MM.1S (cell line): ENCODE results near the gene EGFL8.

ENCODE experiments used
- DNase-seq: peaks from one replicate; pipeline ENCODE4 v3.0.0-alpha.2; 2015
- H2AFZ ChIP-seq: fragments of 300-600 bp; sonication (generic); 2 replicates; pipeline ENCODE4 v1.6.0; 2016; ENCODE audit warnings: antibody characterized with exemption, low read length
- H3F3A ChIP-seq: fragments of 300-600 bp; sonication (generic); 2 replicates; pipeline ENCODE4 v1.6.1; 2016; ENCODE audit warnings: mild to moderate bottlenecking, antibody characterized with exemption, low read length, moderate library complexity, mixed read lengths; ENCODE audit not compliant: insufficient read depth
- H3K27ac ChIP-seq: fragments of 300-600 bp; sonication (generic); 2 replicates; pipeline ENCODE4 v1.5.1; 2016; ENCODE audit warnings: mild to moderate bottlenecking, low read length
- H3K27me3 ChIP-seq: fragments of 300-600 bp; sonication (generic); replicated peaks from 2 replicates; pipeline ENCODE4 v1.6.0; 2016; ENCODE audit warnings: low read length; ENCODE audit not compliant: insufficient read depth
- H3K36me3 ChIP-seq: fragments of 300-600 bp; sonication (generic); replicated peaks from 2 replicates; pipeline ENCODE4 v1.6.1; 2016; ENCODE audit warnings: mild to moderate bottlenecking, low read length, mixed read lengths; ENCODE audit not compliant: insufficient read depth
- H3K4me1 ChIP-seq: fragments of 300-600 bp; sonication (generic); 2 replicates; pipeline ENCODE4 v1.6.1; 2016; ENCODE audit warnings: low read length, mixed read lengths
- H3K4me2 ChIP-seq: fragments of 300-600 bp; sonication (generic); 2 replicates; pipeline ENCODE4 v1.6.0; 2016; ENCODE audit warnings: low read depth, low read length
- H3K4me3 ChIP-seq: fragments of 300-600 bp; sonication (generic); 2 replicates; pipeline ENCODE4 v1.5.1; 2016; ENCODE audit warnings: low read length, mixed read lengths
- H3K79me2 ChIP-seq: fragments of 300-600 bp; sonication (generic); 2 replicates; pipeline ENCODE4 v1.6.1; 2016; ENCODE audit warnings: mixed run types, low read length, mixed read lengths
- H3K9ac ChIP-seq: fragments of 300-600 bp; sonication (generic); 2 replicates; pipeline ENCODE4 v1.6.1; 2016; ENCODE audit warnings: low read length, mixed read lengths
- H3K9me2 ChIP-seq: fragments of 300-600 bp; sonication (generic); replicated peaks from 2 replicates; pipeline ENCODE4 v1.6.1; 2016; ENCODE audit warnings: mild to moderate bottlenecking, low read length, mixed read lengths; ENCODE audit not compliant: insufficient read depth
- H3K9me3 ChIP-seq: fragments of 300-600 bp; sonication (generic); replicated peaks from 2 replicates; pipeline ENCODE4 v1.6.1; 2016; ENCODE audit warnings: mild to moderate bottlenecking, low read length, mixed read lengths; ENCODE audit not compliant: insufficient read depth
- H4K20me1 ChIP-seq: fragments of 300-600 bp; sonication (generic); 2 replicates; pipeline ENCODE4 v1.6.1; 2016; ENCODE audit warnings: mild to moderate bottlenecking, low read length, moderate library complexity, mixed read lengths; ENCODE audit not compliant: insufficient read depth
- CTCF ChIP-seq: fragments of 300-600 bp; sonication (generic); IDR thresholded peaks from 2 replicates; pipeline ENCODE4 v1.5.1; 2016; ENCODE audit warnings: antibody characterized with exemption, low read length, mixed read lengths
- EZH2 ChIP-seq: fragments of 300-600 bp; sonication (generic); optimal IDR thresholded peaks from 2 replicates; pipeline ENCODE3; 2017; ENCODE audit warnings: low read depth, mild to moderate bottlenecking, antibody characterized with exemption, low read length, mixed read lengths
- EZH2phosphoT487 ChIP-seq: fragments of 300-600 bp; sonication (generic); IDR thresholded peaks from 2 replicates; pipeline ENCODE4 v1.6.1; 2018; ENCODE audit warnings: antibody characterized with exemption, low read length

Gene EGFL8

GRCh38 chr6:32177788-32178546 lies 13.6 kb downstream of the EGFL8 start, which contains the start of gene RNF5:
TSS of gene RNF5 (plus strand) at chr6:32178405. CDS start at chr6:32178512, 107 bp downstream.
- H2AFZ ChIP-seq: peak within 1 kb of the TSS; percentile 79
- DNase-seq: peak; percentile 99
- peak within 1 kb of the TSS; percentile 70 for H3K9ac ChIP-seq
- no peaks in the 10 kb centered on the region for H3K9me2 ChIP-seq
- peak within 1 kb of the TSS; percentile 97 for H3K4me2 ChIP-seq
- peak within 1 kb of the TSS; percentile 96 for H3K27ac ChIP-seq
- H3K9me3 ChIP-seq: no peaks in the 10 kb centered on the region
- no peaks in the 10 kb centered on the region for H3K36me3 ChIP-seq
- no peaks in the 10 kb centered on the region for H3K27me3 ChIP-seq
- peaks cover 19% of the 10 kb centered on the region for H3F3A ChIP-seq
- H3K4me1 ChIP-seq: peaks cover 21% of the 10 kb centered on the region
- H3K79me2 ChIP-seq: peaks cover 17% of the 10 kb centered on the region
- TF ChIP-seq EZH2 (no peak), CTCF (no peak), EZH2phosphoT487 (no peak)
- peak within 1 kb of the TSS; percentile 82 for H3K4me3 ChIP-seq
- no peaks in the 10 kb centered on the region for H4K20me1 ChIP-seq

- peaks cover 17% of the 10 kb centered on the region for H3K79me2 ChIP-seq
- peak overlapping the region; percentile 82 for H3K4me3 ChIP-seq
- H3K4me1 ChIP-seq: peaks cover 21% of the 10 kb centered on the region
- peak overlapping the region; percentile 96; the same call in 1 of the 2 replicates for H3K27ac ChIP-seq
- no peaks in the 10 kb centered on the region for H3K36me3 ChIP-seq
- peak overlapping the region; percentile 70 for H3K9ac ChIP-seq
- H2AFZ ChIP-seq: peak overlapping the region; percentile 59
- no peak for TF ChIP-seq EZH2phosphoT487
- TF ChIP-seq CTCF: no peak
- TF ChIP-seq EZH2: no peak
- no peaks in the 10 kb centered on the region for H3K9me3 ChIP-seq
- no peaks in the 10 kb centered on the region for H3K27me3 ChIP-seq
- H4K20me1 ChIP-seq: no peaks in the 10 kb centered on the region
- H3F3A ChIP-seq: peaks cover 19% of the 10 kb centered on the region
- no peaks in the 10 kb centered on the region for H3K9me2 ChIP-seq
- H3K4me2 ChIP-seq: peak overlapping the region; percentile 97
- no peak for DNase-seq
These were observed 14.4 kb downstream of the EGFL8 start for GRCh38 chr6:32178547-32179440.

- Histone ChIP-seq H3K9ac (no peak overlapping the region), H3K27me3 (no peaks in the 10 kb centered on the region), H2AFZ (no peak overlapping the region), H3K27ac (no peak overlapping the region), H3K9me2 (no peaks in the 10 kb centered on the region), H4K20me1 (no peaks in the 10 kb centered on the region), H3K36me3 (no peaks in the 10 kb centered on the region), H3K4me3 (no peak overlapping the region), H3K4me2 (no peak overlapping the region), H3F3A (peaks cover 19% of the 10 kb centered on the region), H3K79me2 (peaks cover 15% of the 10 kb centered on the region), H3K9me3 (no peaks in the 10 kb centered on the region), H3K4me1 (peaks cover 21% of the 10 kb centered on the region)
- TF ChIP-seq EZH2phosphoT487 (no peak), CTCF (no peak), EZH2 (no peak)
- no peak for DNase-seq
These were observed 15.5 kb downstream of the EGFL8 start for GRCh38 chr6:32179766-32180405.
